HEK293 (cell line): Measurements from ENCODE around the gene NDUFS8.
A peak's percentile ranks its signal among the peaks of the same experiment; 100 is the strongest.

Experiments
- ATF2 ChIP-seq: fragments of 450-650 bp; formaldehyde crosslinking; IDR thresholded peaks from 2 replicates; pipeline ENCODE4 v1.5.1; 2016; ENCODE audit warnings: missing biosample characterization, missing genetic modification characterization, low read depth
- ELK4 ChIP-seq: IDR thresholded peaks from 2 replicates; pipeline ENCODE4 v1.6.1; 2011; ENCODE audit warnings: mild to moderate bottlenecking, low read depth, low read length, borderline replicate concordance
- FEZF1 ChIP-seq: fragments of 450-650 bp; formaldehyde crosslinking; IDR thresholded peaks from 2 replicates; pipeline ENCODE4 v1.5.1; 2016; ENCODE audit warnings: missing biosample characterization, missing genetic modification characterization
- GLI2 ChIP-seq: fragments of 450-650 bp; formaldehyde crosslinking; IDR thresholded peaks from 2 replicates; pipeline ENCODE4; 2017; ENCODE audit warnings: missing biosample characterization, missing genetic modification characterization, low read depth, borderline replicate concordance
- GLIS2 ChIP-seq: fragments of 450-650 bp; formaldehyde crosslinking; IDR thresholded peaks from 2 replicates; pipeline ENCODE4 v1.5.1; 2016; ENCODE audit warnings: missing biosample characterization, missing genetic modification characterization
- SP2 ChIP-seq: fragments of 450-650 bp; formaldehyde crosslinking; IDR thresholded peaks from 2 replicates; pipeline ENCODE4 v1.5.1; 2016; ENCODE audit warnings: missing biosample characterization, missing genetic modification characterization
- SP3 ChIP-seq: fragments of 450-650 bp; formaldehyde crosslinking; IDR thresholded peaks from 2 replicates; pipeline ENCODE4 v1.5.1; 2016; ENCODE audit warnings: missing biosample characterization, missing genetic modification characterization
- SP7 ChIP-seq: fragments of 450-650 bp; formaldehyde crosslinking; IDR thresholded peaks from 2 replicates; pipeline ENCODE4 v1.5.1; 2016; ENCODE audit warnings: missing biosample characterization, missing genetic modification characterization
- YY1 ChIP-seq: fragments of 450-650 bp; formaldehyde crosslinking; IDR thresholded peaks from 2 replicates; pipeline ENCODE4 v1.5.1; 2018; ENCODE audit warnings: missing biosample characterization, missing genetic modification characterization
- ZBTB20 ChIP-seq: fragments of 450-650 bp; formaldehyde crosslinking; IDR thresholded peaks from 2 replicates; pipeline ENCODE4 v1.5.1; 2016; ENCODE audit warnings: missing biosample characterization, missing genetic modification characterization
- ZBTB6 ChIP-seq: fragments of 450-650 bp; formaldehyde crosslinking; IDR thresholded peaks from 2 replicates; pipeline ENCODE4 v1.5.1; 2017; ENCODE audit warnings: missing biosample characterization, missing genetic modification characterization
- ZFP3 ChIP-seq: fragments of 450-650 bp; formaldehyde crosslinking; IDR thresholded peaks from 2 replicates; pipeline ENCODE4 v1.5.1; 2016; ENCODE audit warnings: low read depth, missing biosample characterization, missing genetic modification characterization
- ZFP41 ChIP-seq: fragments of 450-650 bp; formaldehyde crosslinking; IDR thresholded peaks from 2 replicates; pipeline ENCODE4 v1.5.1; 2016; ENCODE audit warnings: missing biosample characterization, missing genetic modification characterization, borderline replicate concordance
- ZIC2 ChIP-seq: fragments of 450-650 bp; formaldehyde crosslinking; IDR thresholded peaks from 2 replicates; pipeline ENCODE4 v1.5.1; 2016; ENCODE audit warnings: missing biosample characterization, missing genetic modification characterization
- ZNF148 ChIP-seq: fragments of 450-650 bp; formaldehyde crosslinking; IDR thresholded peaks from 2 replicates; pipeline ENCODE4 v1.5.0; 2017; ENCODE audit warnings: missing biosample characterization, missing genetic modification characterization, borderline replicate concordance
- ZNF155 ChIP-seq: fragments of 450-650 bp; formaldehyde crosslinking; IDR thresholded peaks from 2 replicates; pipeline ENCODE4 v1.5.1; 2016; ENCODE audit warnings: missing biosample characterization, missing genetic modification characterization
- ZNF184 ChIP-seq: fragments of 450-650 bp; IDR thresholded peaks from 2 replicates; pipeline ENCODE4 v1.5.1; 2018; ENCODE audit warnings: missing biosample characterization, mild to moderate bottlenecking, missing genetic modification characterization
- ZNF202 ChIP-seq: fragments of 450-650 bp; formaldehyde crosslinking; IDR thresholded peaks from 2 replicates; pipeline ENCODE4 v1.5.1; 2016; ENCODE audit warnings: missing biosample characterization, missing genetic modification characterization, borderline replicate concordance
- ZNF266 ChIP-seq: fragments of 450-650 bp; formaldehyde crosslinking; IDR thresholded peaks from 2 replicates; pipeline ENCODE4 v1.5.1; 2016; ENCODE audit warnings: missing biosample characterization, missing genetic modification characterization, low read depth
- ZNF274 ChIP-seq, 2 experiments: fragments of 200-500 bp in 1 of 2; fragments of 450-650 bp in 1 of 2; sonication (Bioruptor generic) in 1 of 2; formaldehyde crosslinking in 1 of 2; IDR thresholded peaks; 2 replicates each; pipeline versions ENCODE4 v1.5.1 to v1.6.1; 2014 to 2016; ENCODE audit warnings: borderline replicate concordance in 1 of 2, inconsistent platforms in 1 of 2, low read length in 1 of 2, missing biosample characterization in 1 of 2, missing genetic modification characterization in 1 of 2
- ZNF404 ChIP-seq: fragments of 450-650 bp; formaldehyde crosslinking; IDR thresholded peaks from 2 replicates; pipeline ENCODE4 v1.5.1; 2017; ENCODE audit warnings: missing biosample characterization, missing genetic modification characterization
- ZNF473 ChIP-seq: fragments of 450-650 bp; formaldehyde crosslinking; IDR thresholded peaks from 2 replicates; pipeline ENCODE4 v1.5.1; 2017; ENCODE audit warnings: missing biosample characterization, missing genetic modification characterization
- ZNF48 ChIP-seq: fragments of 450-650 bp; formaldehyde crosslinking; IDR thresholded peaks from 2 replicates; pipeline ENCODE4 v1.5.1; 2016; ENCODE audit warnings: missing biosample characterization, missing genetic modification characterization
- ZNF555 ChIP-seq: fragments of 450-650 bp; formaldehyde crosslinking; conservative IDR thresholded peaks from 2 replicates; pipeline ENCODE4 v1.5.1; 2017; ENCODE audit warnings: missing biosample characterization, mild to moderate bottlenecking, missing genetic modification characterization, inconsistent platforms
- ZNF701 ChIP-seq: fragments of 450-650 bp; formaldehyde crosslinking; IDR thresholded peaks from 2 replicates; pipeline ENCODE4 v1.5.1; 2016; ENCODE audit warnings: missing biosample characterization, missing genetic modification characterization
- ZNF76 ChIP-seq: fragments of 450-650 bp; formaldehyde crosslinking; IDR thresholded peaks from 2 replicates; pipeline ENCODE4; 2016; ENCODE audit warnings: low read depth, missing biosample characterization, missing genetic modification characterization, borderline replicate concordance
- ZNF777 ChIP-seq: fragments of 450-650 bp; formaldehyde crosslinking; IDR thresholded peaks from 2 replicates; pipeline ENCODE4 v1.5.1; 2017; ENCODE audit warnings: missing biosample characterization, missing genetic modification characterization, borderline replicate concordance
- ZNF837 ChIP-seq: fragments of 450-650 bp; formaldehyde crosslinking; IDR thresholded peaks from 2 replicates; pipeline ENCODE4 v1.5.1; 2016; ENCODE audit warnings: missing biosample characterization, missing genetic modification characterization
- ZSCAN18 ChIP-seq: fragments of 450-650 bp; formaldehyde crosslinking; IDR thresholded peaks from 2 replicates; pipeline ENCODE4 v1.5.1; 2016; ENCODE audit warnings: missing biosample characterization, missing genetic modification characterization
- ZSCAN5A ChIP-seq: fragments of 450-650 bp; formaldehyde crosslinking; IDR thresholded peaks from 2 replicates; pipeline ENCODE4 v1.5.1; 2016; ENCODE audit warnings: missing biosample characterization, missing genetic modification characterization
- ZXDB ChIP-seq: fragments of 450-650 bp; formaldehyde crosslinking; IDR thresholded peaks from 2 replicates; pipeline ENCODE4 v1.5.1; 2016; ENCODE audit warnings: missing biosample characterization, missing genetic modification characterization

The NDUFS8 gene

GRCh38 chr11:68010090-68011041 is 20.1 kb upstream of the NDUFS8 start, which contains the start of gene ALDH3B1 (continued):
- no peak for TF ChIP-seq ZNF148 (tag by site-specific recombination)
- no peak for TF ChIP-seq ZNF404 (tag by site-specific recombination)
- TF ChIP-seq ZNF555 (tag by site-specific recombination) = no peak
- TF ChIP-seq ZNF48 (tag by site-specific recombination) = no peak
- no peak for TF ChIP-seq ZNF777 (tag by site-specific recombination)
- TF ChIP-seq SP2 = peak; percentile 53
- no peak for TF ChIP-seq ZNF266 (tag by site-specific recombination)
- TF ChIP-seq ZNF837 (tag by site-specific recombination) = no peak
- no peak for TF ChIP-seq ZNF184 (tag by site-specific recombination)
- no peak for TF ChIP-seq ZNF155 (tag by site-specific recombination)
- TF ChIP-seq ZSCAN18 (tag by site-specific recombination) = no peak
- no peak for TF ChIP-seq ZBTB6 (tag by site-specific recombination)
- TF ChIP-seq ZSCAN5A (tag by site-specific recombination) = no peak
- TF ChIP-seq SP3 (tag by site-specific recombination) = peak; percentile 61
- TF ChIP-seq ZNF701 = no peak
- TF ChIP-seq SP7 = no peak
- no peak for TF ChIP-seq ZNF76 (tag by site-specific recombination)
- no peak for TF ChIP-seq ZXDB (tag by site-specific recombination)
- no peak for TF ChIP-seq FEZF1 (tag by site-specific recombination)
- no peak for TF ChIP-seq ZNF274 (IDR thresholded peaks at IDR 0.05; ENCODE audit: low read length)
- no peak for TF ChIP-seq ZNF274 (tag by site-specific recombination; IDR thresholded peaks at IDR 0.05; ENCODE audit: borderline replicate concordance)
- no peak for TF ChIP-seq ZNF202 (tag by site-specific recombination)
- TF ChIP-seq ATF2 (tag by site-specific recombination) = no peak
- no peak for TF ChIP-seq ZFP41 (tag by site-specific recombination)
- no peak for TF ChIP-seq GLI2
- TF ChIP-seq ZNF473 (tag by site-specific recombination) = no peak
- TF ChIP-seq ZIC2 (tag by site-specific recombination) = peak; percentile 75
- TF ChIP-seq ELK4 = no peak
- TF ChIP-seq ZBTB20 (tag by site-specific recombination) = 0 out of 2 replicates have a peak, but pooled peaks have one; percentile 15
- TF ChIP-seq GLIS2 (tag by site-specific recombination) = peak; percentile 51
- TF ChIP-seq ZFP3 = no peak
- TF ChIP-seq YY1 (tag by site-specific recombination) = no peak
